PFSK-1 (cell line): ENCODE data around the gene ARHGAP27.

ENCODE experiments used
- POLR2AphosphoS5 ChIP-seq: IDR thresholded peaks from 2 replicates; pipeline ENCODE4 v1.6.1; 2012; ENCODE audit warnings: low read depth, mild to moderate bottlenecking, control low read depth, low read length, moderate library complexity
- SIN3A ChIP-seq: IDR thresholded peaks from 2 replicates; pipeline ENCODE4 v1.6.1; 2012; ENCODE audit warnings: mild to moderate bottlenecking, low read length, moderate library complexity, borderline replicate concordance; ENCODE audit not compliant: insufficient read depth

- TF ChIP-seq POLR2AphosphoS5 (no peak), SIN3A (no peak)
These were observed 86.3 kb downstream of the ARHGAP27 start for GRCh38 chr17:45346216-45347015.
